Measurements from ENCODE around the gene SLC6A12.

DNA sequence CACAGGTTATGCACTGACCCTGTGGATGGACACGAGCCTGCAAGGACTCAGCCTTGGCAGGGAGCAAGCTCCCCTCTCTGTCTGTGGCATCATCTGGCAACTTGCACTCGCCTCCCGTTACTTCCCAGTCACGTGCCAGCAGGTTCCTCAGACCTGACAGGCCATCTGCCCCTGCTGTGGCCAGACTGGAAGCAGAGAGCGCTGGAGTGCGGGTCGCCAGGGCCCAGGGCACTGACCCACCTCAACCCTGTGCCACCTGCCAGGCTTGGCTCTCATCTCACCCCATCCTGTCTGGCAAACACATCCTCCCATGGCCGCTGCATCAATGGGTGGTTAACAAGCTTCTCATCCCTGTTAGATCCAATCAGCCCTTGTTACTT is 28.4 kb downstream of the SLC6A12 start:
- no peak for TF ChIP-seq ZNF133 (tag by site-specific recombination; IDR thresholded peaks at IDR 0.05)
- no peak for TF ChIP-seq ZBTB1 (tag by site-specific recombination; IDR thresholded peaks at IDR 0.05)
- no peak for TF ChIP-seq ZNF138 (tag by site-specific recombination; IDR thresholded peaks at IDR 0.05; ENCODE audit: borderline replicate concordance)
- TF ChIP-seq HOXA7 (CRISPR knock-in tag; IDR thresholded peaks at IDR 0.05; ENCODE audit: borderline replicate concordance), result no peak
- TF ChIP-seq, protein P1, sequence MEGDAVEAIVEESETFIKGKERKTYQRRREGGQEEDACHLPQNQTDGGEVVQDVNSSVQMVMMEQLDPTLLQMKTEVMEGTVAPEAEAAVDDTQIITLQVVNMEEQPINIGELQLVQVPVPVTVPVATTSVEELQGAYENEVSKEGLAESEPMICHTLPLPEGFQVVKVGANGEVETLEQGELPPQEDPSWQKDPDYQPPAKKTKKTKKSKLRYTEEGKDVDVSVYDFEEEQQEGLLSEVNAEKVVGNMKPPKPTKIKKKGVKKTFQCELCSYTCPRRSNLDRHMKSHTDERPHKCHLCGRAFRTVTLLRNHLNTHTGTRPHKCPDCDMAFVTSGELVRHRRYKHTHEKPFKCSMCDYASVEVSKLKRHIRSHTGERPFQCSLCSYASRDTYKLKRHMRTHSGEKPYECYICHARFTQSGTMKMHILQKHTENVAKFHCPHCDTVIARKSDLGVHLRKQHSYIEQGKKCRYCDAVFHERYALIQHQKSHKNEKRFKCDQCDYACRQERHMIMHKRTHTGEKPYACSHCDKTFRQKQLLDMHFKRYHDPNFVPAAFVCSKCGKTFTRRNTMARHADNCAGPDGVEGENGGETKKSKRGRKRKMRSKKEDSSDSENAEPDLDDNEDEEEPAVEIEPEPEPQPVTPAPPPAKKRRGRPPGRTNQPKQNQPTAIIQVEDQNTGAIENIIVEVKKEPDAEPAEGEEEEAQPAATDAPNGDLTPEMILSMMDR (tag by site-specific recombination; IDR thresholded peaks at IDR 0.05), result no peak
- TF ChIP-seq ZNF830 (tag by site-specific recombination; IDR thresholded peaks at IDR 0.05; ENCODE audit: low read depth), result no peak
- TF ChIP-seq ZNF776 (tag by site-specific recombination; IDR thresholded peaks at IDR 0.05; ENCODE audit: borderline replicate concordance), result no peak
- TF ChIP-seq ZNF239 (tag by site-specific recombination; IDR thresholded peaks at IDR 0.05), result no peak
- TF ChIP-seq ZNF510 (tag by site-specific recombination; IDR thresholded peaks at IDR 0.05; ENCODE audit: insufficient replicate concordance), result no peak
- TF ChIP-seq, protein P2, sequence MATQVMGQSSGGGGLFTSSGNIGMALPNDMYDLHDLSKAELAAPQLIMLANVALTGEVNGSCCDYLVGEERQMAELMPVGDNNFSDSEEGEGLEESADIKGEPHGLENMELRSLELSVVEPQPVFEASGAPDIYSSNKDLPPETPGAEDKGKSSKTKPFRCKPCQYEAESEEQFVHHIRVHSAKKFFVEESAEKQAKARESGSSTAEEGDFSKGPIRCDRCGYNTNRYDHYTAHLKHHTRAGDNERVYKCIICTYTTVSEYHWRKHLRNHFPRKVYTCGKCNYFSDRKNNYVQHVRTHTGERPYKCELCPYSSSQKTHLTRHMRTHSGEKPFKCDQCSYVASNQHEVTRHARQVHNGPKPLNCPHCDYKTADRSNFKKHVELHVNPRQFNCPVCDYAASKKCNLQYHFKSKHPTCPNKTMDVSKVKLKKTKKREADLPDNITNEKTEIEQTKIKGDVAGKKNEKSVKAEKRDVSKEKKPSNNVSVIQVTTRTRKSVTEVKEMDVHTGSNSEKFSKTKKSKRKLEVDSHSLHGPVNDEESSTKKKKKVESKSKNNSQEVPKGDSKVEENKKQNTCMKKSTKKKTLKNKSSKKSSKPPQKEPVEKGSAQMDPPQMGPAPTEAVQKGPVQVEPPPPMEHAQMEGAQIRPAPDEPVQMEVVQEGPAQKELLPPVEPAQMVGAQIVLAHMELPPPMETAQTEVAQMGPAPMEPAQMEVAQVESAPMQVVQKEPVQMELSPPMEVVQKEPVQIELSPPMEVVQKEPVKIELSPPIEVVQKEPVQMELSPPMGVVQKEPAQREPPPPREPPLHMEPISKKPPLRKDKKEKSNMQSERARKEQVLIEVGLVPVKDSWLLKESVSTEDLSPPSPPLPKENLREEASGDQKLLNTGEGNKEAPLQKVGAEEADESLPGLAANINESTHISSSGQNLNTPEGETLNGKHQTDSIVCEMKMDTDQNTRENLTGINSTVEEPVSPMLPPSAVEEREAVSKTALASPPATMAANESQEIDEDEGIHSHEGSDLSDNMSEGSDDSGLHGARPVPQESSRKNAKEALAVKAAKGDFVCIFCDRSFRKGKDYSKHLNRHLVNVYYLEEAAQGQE (tag by site-specific recombination; IDR thresholded peaks at IDR 0.05), result no peak
- TF ChIP-seq ZNF341 (tag by site-specific recombination; IDR thresholded peaks at IDR 0.05; ENCODE audit: low read depth), result no peak
- TF ChIP-seq TCF7L2 (IDR thresholded peaks at IDR 0.05; ENCODE audit: borderline replicate concordance, low read depth, low read length), result no peak
- TF ChIP-seq ZNF24 (tag by site-specific recombination; IDR thresholded peaks at IDR 0.05), result no peak
- TF ChIP-seq ZNF548 (tag by site-specific recombination; IDR thresholded peaks at IDR 0.05), result no peak
